ENCODE measurements around the gene PGLYRP2.
"Not testable (repeated sequence)": the region's sequence is repeated elsewhere in the genome, so short reads cannot be mapped to it uniquely, and the experiment has no call there.

Gene PGLYRP2

GRCh38 chr19:15479391-15480345 is at the start of gene PGLYRP2:
TSS of gene PGLYRP2 (minus strand) at chr19:15479501. CDS start at chr19:15479371, 130 bp downstream.
- no peak for DNase-seq (ENCODE audit: low spot score)

- no peak for DNase-seq (ENCODE audit: low spot score)
Measured at GRCh38 chr19:15527705-15528104, 48.4 kb upstream of the PGLYRP2 start.

GRCh38 chr19:15526408-15526807 is 47.1 kb upstream of the PGLYRP2 start:
- no peak for DNase-seq (ENCODE audit: low spot score)

DNA sequence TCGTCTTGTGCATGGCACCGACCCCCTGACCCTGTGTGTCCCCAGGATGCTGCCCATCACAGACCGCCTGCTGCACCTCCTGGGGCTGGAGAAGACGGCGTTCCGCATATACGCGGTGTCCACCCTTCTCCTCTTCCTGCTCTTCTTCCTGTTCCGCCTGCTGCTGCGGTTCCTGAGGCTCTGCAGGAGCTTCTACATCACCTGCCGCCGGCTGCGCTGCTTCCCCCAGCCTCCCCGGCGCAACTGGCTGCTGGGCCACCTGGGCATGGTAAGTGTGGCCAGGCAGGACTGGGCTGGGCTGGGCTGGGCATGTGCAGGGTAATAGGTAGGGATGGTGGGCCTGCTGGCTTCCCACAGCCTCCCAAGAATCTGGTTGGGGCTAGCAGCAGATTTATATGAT is 46.0 kb upstream of the PGLYRP2 start:
- no peak for DNase-seq (ENCODE audit: low spot score)

GRCh38 chr19:15524781-15525180 is 45.5 kb upstream of the PGLYRP2 start:
- no peak for DNase-seq (ENCODE audit: low spot score)

DNA sequence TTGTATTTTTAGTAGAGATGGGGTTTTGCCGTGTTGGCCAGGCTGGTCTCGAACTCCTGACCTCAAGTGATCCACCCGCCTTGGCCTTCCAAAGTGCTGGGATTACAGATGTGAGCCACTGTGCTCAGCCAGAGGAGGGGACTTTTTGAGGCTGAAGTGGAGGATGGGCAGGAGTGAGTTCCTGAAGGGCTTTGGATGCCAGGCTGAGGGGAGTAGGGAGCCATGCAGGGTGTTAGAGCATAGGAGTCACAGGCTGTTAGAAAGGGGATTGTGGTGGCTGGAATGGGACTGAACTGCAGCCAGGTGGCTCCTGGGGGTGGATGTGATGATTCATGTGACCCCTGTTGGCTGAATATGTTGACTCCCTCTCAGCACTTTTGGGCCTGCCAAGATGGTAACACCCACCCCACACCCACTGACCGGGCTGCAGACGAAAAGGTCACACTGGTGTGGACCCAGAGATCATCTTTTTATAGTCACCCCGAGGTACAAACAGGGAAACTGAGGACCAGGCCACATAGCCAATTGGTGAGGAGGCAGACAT is 40.2 kb upstream of the PGLYRP2 start:
- no peak for DNase-seq (ENCODE audit: low spot score)

GRCh38 chr19:15517778-15518177 is 38.5 kb upstream of the PGLYRP2 start:
- no peak for DNase-seq (ENCODE audit: low spot score)

DNA sequence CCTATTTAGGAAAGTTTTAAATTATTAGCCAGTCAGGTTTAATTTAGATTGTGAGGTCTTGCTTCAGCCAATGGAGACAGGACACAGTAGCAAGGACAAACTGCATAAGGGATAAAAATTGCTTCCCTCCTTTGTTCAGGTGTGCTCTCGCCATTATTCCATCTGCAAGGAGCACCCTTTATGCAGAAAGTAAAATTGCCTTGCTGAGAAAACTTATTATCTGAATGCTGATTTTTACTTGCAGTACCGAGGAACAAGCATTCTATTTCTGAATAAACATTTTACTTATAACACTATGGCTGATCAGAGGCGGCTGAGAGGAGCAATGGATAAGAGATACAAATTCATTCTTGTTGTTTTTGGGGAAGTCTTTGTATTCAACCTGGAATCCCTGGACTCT is 37.1 kb upstream of the PGLYRP2 start:
- no peak for DNase-seq (ENCODE audit: low spot score)

DNA sequence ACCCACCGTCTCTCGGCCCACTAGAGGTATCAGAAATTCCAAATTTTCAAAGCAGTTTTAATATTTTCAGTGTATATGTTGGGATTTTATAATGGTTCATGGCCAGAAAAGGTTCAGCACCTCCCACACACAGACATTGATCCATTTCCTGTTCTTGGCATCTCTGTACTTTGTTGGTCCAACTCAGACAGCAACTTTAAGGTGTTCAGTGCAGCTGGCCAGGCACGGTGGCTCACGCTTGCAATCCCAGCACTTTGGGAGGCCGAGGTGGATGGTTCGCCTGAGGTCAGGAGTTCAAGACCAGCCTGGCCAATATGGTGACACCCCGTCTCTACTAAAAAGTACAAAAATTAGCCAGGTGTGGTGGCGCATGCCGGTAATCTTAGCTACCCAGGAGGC is 35.9 kb upstream of the PGLYRP2 start:
- DNase-seq (ENCODE audit: low spot score), result not testable (repeated sequence)

GRCh38 chr19:15511671-15512424 is 32.5 kb upstream of the PGLYRP2 start:
- DNase-seq (ENCODE audit: low spot score), result no peak

GRCh38 chr19:15508035-15508710 is 28.9 kb upstream of the PGLYRP2 start, which contains the start of gene CYP4F22:
TSS of gene CYP4F22 (plus strand) at chr19:15508525. CDS start at chr19:15525337, 16,812 bp downstream.
- DNase-seq (ENCODE audit: low spot score), result no peak

GRCh38 chr19:15507068-15508034 is 28.1 kb upstream of the PGLYRP2 start:
- DNase-seq (ENCODE audit: low spot score), result no peak

DNA sequence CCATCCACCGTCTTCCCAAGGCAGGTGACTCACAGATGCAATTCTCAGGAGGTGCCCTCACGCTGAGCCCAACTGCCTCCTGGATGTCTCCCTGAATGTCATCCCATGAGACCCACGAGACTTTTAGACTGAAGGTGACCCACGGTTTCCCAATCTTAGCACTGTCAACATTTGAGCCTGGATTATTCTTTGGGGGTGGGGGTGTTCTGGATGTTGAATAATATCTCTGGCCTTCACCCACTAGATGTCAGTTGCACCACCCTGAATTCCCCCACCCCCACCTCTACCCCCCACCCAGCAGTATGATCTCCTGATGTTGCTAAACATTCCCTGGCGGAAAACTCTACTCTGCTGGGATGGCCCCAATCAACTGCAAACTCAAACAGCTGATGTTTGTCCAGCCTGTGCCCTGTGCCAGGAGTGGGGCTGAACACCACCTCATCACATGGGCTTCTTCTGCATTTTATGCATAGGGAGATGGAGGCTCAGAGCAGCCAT is 26.8 kb upstream of the PGLYRP2 start:
- no peak for DNase-seq (ENCODE audit: low spot score)

- no peak for DNase-seq (ENCODE audit: low spot score)
Measured at GRCh38 chr19:15502264-15502663, 23.0 kb upstream of the PGLYRP2 start.

DNA sequence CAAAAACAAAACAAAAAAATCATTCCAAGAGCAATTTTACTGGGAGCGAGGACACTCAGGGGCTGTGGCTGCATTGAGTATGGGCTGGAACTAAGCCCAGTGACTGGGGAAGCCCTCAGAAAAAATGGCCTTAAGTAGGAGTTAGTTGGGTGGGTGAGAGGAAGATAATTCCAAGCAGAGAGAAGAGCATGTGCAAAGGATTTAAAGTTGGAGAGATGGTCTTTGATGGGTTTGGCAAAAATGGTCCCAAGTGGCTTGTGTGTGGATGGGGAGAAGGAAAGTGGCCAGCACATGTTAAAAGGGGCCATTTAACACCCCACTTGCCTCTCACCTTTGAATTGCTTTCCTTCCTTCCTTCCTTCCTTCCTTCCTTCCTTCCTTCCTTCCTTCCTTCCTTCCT is 22.3 kb upstream of the PGLYRP2 start:
- DNase-seq (ENCODE audit: low spot score), result no peak

DNA sequence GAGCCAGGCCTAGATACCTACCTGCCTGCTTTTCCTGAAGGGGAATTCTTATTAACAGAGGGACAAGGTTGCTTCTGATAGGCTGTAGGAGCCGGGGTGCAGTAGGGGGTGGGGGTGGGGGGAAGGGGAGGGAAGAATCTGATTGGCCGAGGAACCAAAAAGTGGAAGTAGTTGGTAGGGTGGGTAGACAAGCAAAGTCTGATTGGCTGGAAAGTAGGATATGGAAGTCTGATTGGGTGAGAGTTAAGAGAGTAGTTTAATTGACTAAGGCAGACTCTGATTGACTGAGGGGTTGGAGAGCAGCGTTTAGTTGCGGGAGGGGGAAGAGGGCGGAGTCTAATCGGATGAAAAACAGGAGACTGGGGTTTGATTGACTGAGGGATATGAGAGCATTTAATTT is 19.6 kb upstream of the PGLYRP2 start:
- DNase-seq (ENCODE audit: low spot score), result no peak

DNA sequence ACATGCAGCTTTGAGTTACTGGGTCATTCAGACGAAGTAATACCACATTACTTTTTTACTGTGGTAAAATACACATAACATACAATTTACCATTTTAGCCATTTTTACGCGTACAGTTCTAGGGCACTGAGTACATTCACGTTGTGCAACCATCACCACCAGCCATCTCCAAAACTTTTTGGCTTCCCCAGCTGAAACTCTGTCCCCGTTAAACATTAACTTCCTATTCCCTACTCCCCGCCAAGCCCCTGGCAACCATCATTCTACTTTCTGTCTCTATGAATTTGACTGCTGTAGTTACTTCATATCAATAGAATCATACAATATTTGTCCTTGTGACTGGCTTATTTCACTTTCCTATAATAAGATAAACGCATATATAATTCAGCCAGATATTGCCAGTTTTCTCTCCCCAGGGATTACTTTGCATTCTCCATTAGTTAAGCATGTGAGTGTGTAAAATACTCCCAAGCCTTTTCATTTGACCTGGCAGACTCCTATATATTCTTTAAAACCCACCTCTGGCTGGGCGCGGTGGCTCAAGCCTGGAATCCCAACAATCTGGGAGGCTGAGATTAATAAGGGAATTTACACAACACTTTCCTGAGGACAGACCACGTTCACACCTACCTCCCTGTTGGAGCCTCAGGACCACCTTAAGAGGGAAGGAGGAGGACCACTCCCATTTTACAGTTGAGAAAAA is 19.0 kb upstream of the PGLYRP2 start:
- DNase-seq (ENCODE audit: low spot score), result no peak

- no peak for DNase-seq (ENCODE audit: low spot score)
Measured at GRCh38 chr19:15495151-15495550, 15.8 kb upstream of the PGLYRP2 start.

GRCh38 chr19:15488489-15489226 is 9.4 kb upstream of the PGLYRP2 start:
- DNase-seq (ENCODE audit: low spot score), result peak; percentile 21
